ENCODE results near the gene CD82. TPM values are rescaled to one million over a fixed set of nuclear protein-coding genes. Genes with fewer than 3 reads are reported as not detected.

CD82 gene
- total and polyA plus RNA-seq, 12 donors: 18.5 to 70.4 (median 35.2) TPM

GRCh38 chr11:44561964-44562734, 3.3 kb upstream of the CD82 start:
- TF ChIP-seq, protein P1, sequence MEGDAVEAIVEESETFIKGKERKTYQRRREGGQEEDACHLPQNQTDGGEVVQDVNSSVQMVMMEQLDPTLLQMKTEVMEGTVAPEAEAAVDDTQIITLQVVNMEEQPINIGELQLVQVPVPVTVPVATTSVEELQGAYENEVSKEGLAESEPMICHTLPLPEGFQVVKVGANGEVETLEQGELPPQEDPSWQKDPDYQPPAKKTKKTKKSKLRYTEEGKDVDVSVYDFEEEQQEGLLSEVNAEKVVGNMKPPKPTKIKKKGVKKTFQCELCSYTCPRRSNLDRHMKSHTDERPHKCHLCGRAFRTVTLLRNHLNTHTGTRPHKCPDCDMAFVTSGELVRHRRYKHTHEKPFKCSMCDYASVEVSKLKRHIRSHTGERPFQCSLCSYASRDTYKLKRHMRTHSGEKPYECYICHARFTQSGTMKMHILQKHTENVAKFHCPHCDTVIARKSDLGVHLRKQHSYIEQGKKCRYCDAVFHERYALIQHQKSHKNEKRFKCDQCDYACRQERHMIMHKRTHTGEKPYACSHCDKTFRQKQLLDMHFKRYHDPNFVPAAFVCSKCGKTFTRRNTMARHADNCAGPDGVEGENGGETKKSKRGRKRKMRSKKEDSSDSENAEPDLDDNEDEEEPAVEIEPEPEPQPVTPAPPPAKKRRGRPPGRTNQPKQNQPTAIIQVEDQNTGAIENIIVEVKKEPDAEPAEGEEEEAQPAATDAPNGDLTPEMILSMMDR (IDR thresholded peaks at IDR 0.05): no peak
- no peaks in the 10 kb centered on the region for H3K36me3 ChIP-seq
- DNase-seq (no peak), ATAC-seq (no peak)
- peaks cover 8 to 52% (median 30%) of the 10 kb centered on the region in 9 donors for H3K4me1 ChIP-seq
- H3K27me3 ChIP-seq: no peaks in the 10 kb centered on the region
- H3K4me3 ChIP-seq: no peak overlapping the region
- 97% methylated on average over 8 of the region's 8 CpGs for WGBS, 2 donors
- H3K27ac ChIP-seq: no peak overlapping the region
- intact Hi-C loops (cut with DNase I): loop anchor here in 6 of 10 donors (2.0 to 10.0 kb wide), 7 partner anchors 53 to 543 kb away; partner anchors contain the start of gene TSPAN18 (in 1 of the 6)
- no peaks in the 10 kb centered on the region for H3K9me3 ChIP-seq

GRCh38 chr11:44562845-44563460, 2.5 kb upstream of the CD82 start:
- no peak overlapping the region for H3K4me3 ChIP-seq
- H3K9me3 ChIP-seq: no peaks in the 10 kb centered on the region
- 76 to 87% methylated on average over 5 of the region's 5 CpGs for WGBS, 2 donors
- H3K4me1 ChIP-seq: peaks cover 8 to 55% (median 33%) of the 10 kb centered on the region in 9 donors
- TF ChIP-seq, protein P1 (IDR thresholded peaks at IDR 0.05): no peak
- intact Hi-C loops (cut with DNase I): loop anchor here in 6 of 10 donors (2.0 to 10.0 kb wide), 7 partner anchors 52 to 542 kb away; partner anchors contain the start of gene TSPAN18 (in 1 of the 6)
- no peaks in the 10 kb centered on the region for H3K36me3 ChIP-seq
- no peaks in the 10 kb centered on the region for H3K27me3 ChIP-seq
- ATAC-seq: no peak
- H3K27ac ChIP-seq: no peak overlapping the region
- no peak for DNase-seq

DNA sequence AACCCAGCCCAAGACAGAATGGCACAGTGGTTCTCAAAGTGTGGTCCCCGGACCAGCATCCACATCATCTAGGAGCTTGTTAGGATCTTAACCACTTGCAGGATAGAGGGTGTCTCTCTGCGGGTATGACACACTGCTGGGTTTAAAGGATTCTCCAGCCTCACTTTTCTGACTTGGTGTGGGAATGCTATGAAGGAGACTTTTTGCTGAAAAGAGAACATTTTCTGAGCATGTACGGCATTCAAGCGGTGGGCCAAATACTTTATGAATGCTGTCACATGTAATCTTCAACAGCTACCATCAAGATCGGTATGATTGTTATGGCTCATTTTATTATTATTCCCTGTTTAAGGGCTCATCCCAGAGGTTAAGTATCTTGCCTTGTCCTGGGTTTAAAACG, 1.8 kb upstream of the CD82 start:
- intact Hi-C loops (cut with DNase I): loop anchor here in 6 of 10 donors (2.0 to 10.0 kb wide), 7 partner anchors 51 to 541 kb away; partner anchors contain the start of gene TSPAN18 (in 1 of the 6)
- 84 to 86% methylated on average over 6 of the region's 6 CpGs for WGBS, 2 donors
- no peak for DNase-seq
- Histone ChIP-seq H3K36me3 (no peaks in the 10 kb centered on the region), H3K9me3 (no peaks in the 10 kb centered on the region), H3K4me3 (no peak overlapping the region), H3K27ac (peak overlapping the region in 9 of 10 donors; percentile 91 to 99 (median 94)), H3K27me3 (no peaks in the 10 kb centered on the region), H3K4me1 (peaks cover 13 to 62% (median 41%) of the 10 kb centered on the region in 9 donors)
- TF ChIP-seq, protein P1 (IDR thresholded peaks at IDR 0.05): no peak
- ATAC-seq: no peak

GRCh38 chr11:44564166-44564565, 1.3 kb upstream of the CD82 start:
- H3K36me3 ChIP-seq: no peaks in the 10 kb centered on the region
- DNase-seq: peak; percentile 38
- H3K27me3 ChIP-seq: no peaks in the 10 kb centered on the region
- H3K4me1 ChIP-seq: peaks cover 15 to 63% (median 46%) of the 10 kb centered on the region in 9 donors
- H3K9me3 ChIP-seq: no peaks in the 10 kb centered on the region
- TF ChIP-seq, protein P1 (IDR thresholded peaks at IDR 0.05): no peak
- WGBS, 2 donors: 38 to 47% methylated on average over 7 of the region's 7 CpGs
- H3K27ac ChIP-seq: peak overlapping the region; percentile 91 to 99 (median 96)
- ATAC-seq: peak in 2 of 8 donors; percentile 5 to 8
- intact Hi-C loops (cut with DNase I): loop anchor here in 6 of 10 donors (5.0 to 10.0 kb wide), 6 partner anchors 161 to 541 kb away; partner anchors contain the start of gene TSPAN18 (in 1 of the 6)
- H3K4me3 ChIP-seq: peak overlapping the region in 8 of 10 donors; percentile 48 to 80 (median 66)

Data from heart right ventricle (tissue), 16 donors.